Superior temporal gyrus (tissue), 1 donor: ENCODE measurements around the gene ROCK2.
"Not testable (repeated sequence)": the region's sequence is repeated elsewhere in the genome, so short reads cannot be mapped to it uniquely, and the experiment has no call there.

ENCODE experiments used
- DNase-seq: peaks from one replicate; pipeline ENCODE4 v3.0.0-alpha.2; 2016; ENCODE audit errors: extremely low spot score

The ROCK2 gene

GRCh38 chr2:11236335-11236734 lies 108.1 kb downstream of the ROCK2 start:
- no peak for DNase-seq

GRCh38 chr2:11235583-11235982 lies 108.9 kb downstream of the ROCK2 start:
- DNase-seq: no peak

GRCh38 chr2:11234309-11234708 lies 110.1 kb downstream of the ROCK2 start:
- DNase-seq: peak; percentile 53

GRCh38 chr2:11231193-11231592 lies 113.2 kb downstream of the ROCK2 start:
- not testable (repeated sequence) for DNase-seq

- no peak for DNase-seq
Observed at GRCh38 chr2:11228692-11229091, 115.7 kb downstream of the ROCK2 start.

- no peak for DNase-seq
Observed at GRCh38 chr2:11227595-11227994, 116.8 kb downstream of the ROCK2 start.

GRCh38 chr2:11224887-11225286 lies 119.5 kb downstream of the ROCK2 start:
- DNase-seq: no peak

- DNase-seq: no peak
Observed at GRCh38 chr2:11222845-11223244, 121.6 kb downstream of the ROCK2 start.

GRCh38 chr2:11220445-11220844 lies 124.0 kb downstream of the ROCK2 start:
- DNase-seq: no peak

GRCh38 chr2:11215407-11215806 lies 129.0 kb downstream of the ROCK2 start:
- DNase-seq: no peak

GRCh38 chr2:11214770-11215169 lies 129.7 kb downstream of the ROCK2 start:
- no peak for DNase-seq

- no peak for DNase-seq
Observed at GRCh38 chr2:11213975-11214374, 130.5 kb downstream of the ROCK2 start.

- no peak for DNase-seq
Observed at GRCh38 chr2:11213090-11213638, 131.3 kb downstream of the ROCK2 start.

GRCh38 chr2:11212645-11213044 lies 131.8 kb downstream of the ROCK2 start:
- no peak for DNase-seq

- no peak for DNase-seq
Observed at GRCh38 chr2:11208083-11208482, 136.4 kb downstream of the ROCK2 start.

GRCh38 chr2:11203480-11203879 lies 141.0 kb downstream of the ROCK2 start:
- DNase-seq: no peak

- DNase-seq: no peak
Observed at GRCh38 chr2:11201969-11202368, 142.5 kb downstream of the ROCK2 start.

- DNase-seq: no peak
Observed at GRCh38 chr2:11200651-11201050, 143.8 kb downstream of the ROCK2 start.

- DNase-seq: no peak
Observed at GRCh38 chr2:11196246-11196645, 148.2 kb downstream of the ROCK2 start.

- DNase-seq: no peak
Observed at GRCh38 chr2:11187731-11188130, 156.7 kb downstream of the ROCK2 start.

- DNase-seq: no peak
Observed at GRCh38 chr2:11187083-11187619, 157.3 kb downstream of the ROCK2 start.

GRCh38 chr2:11186145-11186544 lies 158.3 kb downstream of the ROCK2 start:
- DNase-seq: no peak

- DNase-seq: no peak
Observed at GRCh38 chr2:11182951-11183350, 161.5 kb downstream of the ROCK2 start.

- DNase-seq: no peak
Observed at GRCh38 chr2:11180653-11181052, 163.8 kb downstream of the ROCK2 start.
